Effector CD8-positive, alpha-beta T cell (primary cell): ENCODE results near the gene TRMT10A.
"Not testable (repeated sequence)": the region's sequence is repeated elsewhere in the genome, so short reads cannot be mapped to it uniquely, and the experiment has no call there.

Experiments used
- DNase-seq: peaks from one replicate; lab custom pipeline; 2025; lab: John Stamatoyannopoulos, UW

Gene TRMT10A

GRCh38 chr4:99552872-99553271 lies 11.0 kb downstream of the TRMT10A start:
- no peak for DNase-seq

- no peak for DNase-seq
These were observed 23.4 kb downstream of the TRMT10A start for GRCh38 chr4:99540277-99540939.

GRCh38 chr4:99537674-99538073 lies 26.2 kb downstream of the TRMT10A start:
- DNase-seq, result no peak

GRCh38 chr4:99536848-99537247 lies 27.0 kb downstream of the TRMT10A start:
- no peak for DNase-seq

GRCh38 chr4:99536271-99536670 lies 27.6 kb downstream of the TRMT10A start:
- DNase-seq, result no peak

GRCh38 chr4:99534699-99535098 lies 29.1 kb downstream of the TRMT10A start:
- not testable (repeated sequence) for DNase-seq

- no peak for DNase-seq
These were observed 33.9 kb downstream of the TRMT10A start for GRCh38 chr4:99529956-99530355.

GRCh38 chr4:99529228-99529627 lies 34.6 kb downstream of the TRMT10A start:
- no peak for DNase-seq

GRCh38 chr4:99518601-99519295 lies 45.1 kb downstream of the TRMT10A start:
- DNase-seq, result no peak

GRCh38 chr4:99510721-99511120 lies 53.1 kb downstream of the TRMT10A start, which contains the start of gene C4orf17:
TSS of gene C4orf17 (plus strand) at chr4:99511021. CDS start at chr4:99513082, 2,061 bp downstream.
- DNase-seq, result no peak

GRCh38 chr4:99507762-99508161 lies 56.1 kb downstream of the TRMT10A start:
- DNase-seq, result no peak

- no peak for DNase-seq
These were observed 56.5 kb downstream of the TRMT10A start for GRCh38 chr4:99507349-99507748.

- DNase-seq, result no peak
These were observed 57.1 kb downstream of the TRMT10A start for GRCh38 chr4:99506781-99507180.

GRCh38 chr4:99504804-99505502 lies 58.9 kb downstream of the TRMT10A start:
- no peak for DNase-seq
